Activated CD8-positive, alpha-beta memory T cell treated with anti-CD3 and anti-CD28 coated beads for 36 hours (primary cell): ENCODE data around the gene OGA. TPM values are rescaled to one million over a fixed set of nuclear protein-coding genes. Genes with fewer than 3 reads are reported as not detected.

ENCODE experiments used
- CTCF ChIA-PET: fragments of 350-600 bp; sonication (Branson Sonifier 250); formaldehyde crosslinking; loops from one replicate; lab custom pipeline; 2021; ENCODE audit warnings: antibody characterized with exemption; lab: Charles Lee
- POLR2A ChIA-PET: fragments of 350-600 bp; sonication (Branson Sonifier 250); formaldehyde crosslinking; loops from one replicate; lab custom pipeline; 2021; ENCODE audit warnings: antibody characterized with exemption; lab: Charles Lee
- total RNA-seq, 2 experiments: library from RNA; stranded (reverse); gene quantifications; one replicate each; pipeline ENCODE4 v1.2.3, GENCODE V29; 2021

Gene OGA
- total RNA-seq, 2 experiments from 2014 or later = 81.5 to 83.7 TPM

GRCh38 chr10:101772017-101772894 is 46.0 kb downstream of the OGA start:
- POLR2A ChIA-PET = no interaction called here
- CTCF ChIA-PET = interaction anchor here (0.6 to 2.8 kb wide), 2 partner anchors 9 to 34 kb away, joined by 3 to 12 read pairs; no protein-coding TSS in a partner anchor

GRCh38 chr10:101771380-101771779 is 46.9 kb downstream of the OGA start:
- ChIA-PET CTCF (interaction anchor here (2.8 kb wide), 1 partner anchor 9 kb away, joined by 12 read pairs; no protein-coding TSS in a partner anchor), POLR2A (no interaction called here)

GRCh38 chr10:101770331-101771215 is 47.7 kb downstream of the OGA start:
- ChIA-PET POLR2A (no interaction called here), CTCF (interaction anchor here (1.1 to 2.8 kb wide), 2 partner anchors 10 to 12 kb away, joined by 3 to 12 read pairs; no protein-coding TSS in a partner anchor)

- ChIA-PET POLR2A (no interaction called here), CTCF (interaction anchor here (0.7 to 2.6 kb wide), 3 partner anchors 11 to 1784 kb away, joined by 3 to 11 read pairs (median 4); no protein-coding TSS in a partner anchor)
These were observed 48.6 kb downstream of the OGA start for GRCh38 chr10:101769541-101770180.

GRCh38 chr10:101768791-101769170 is 49.5 kb downstream of the OGA start:
- ChIA-PET POLR2A (no interaction called here), CTCF (interaction anchor here (0.8 to 2.6 kb wide), 2 partner anchors 12 to 166 kb away, joined by 3 to 11 read pairs; no protein-coding TSS in a partner anchor)

GRCh38 chr10:101767966-101768790 is 50.1 kb downstream of the OGA start:
- CTCF ChIA-PET = interaction anchor here (0.8 to 2.6 kb wide), 2 partner anchors 13 to 165 kb away, joined by 3 to 11 read pairs; no protein-coding TSS in a partner anchor
- POLR2A ChIA-PET = no interaction called here

- ChIA-PET POLR2A (no interaction called here), CTCF (interaction anchor here (2.6 kb wide), 1 partner anchor 13 kb away, joined by 11 read pairs; no protein-coding TSS in a partner anchor)
These were observed 50.7 kb downstream of the OGA start for GRCh38 chr10:101767600-101767945.

GRCh38 chr10:101766753-101767599 is 51.3 kb downstream of the OGA start:
- ChIA-PET CTCF (interaction anchor here (2.6 kb wide), 1 partner anchor 14 kb away, joined by 11 read pairs; no protein-coding TSS in a partner anchor), POLR2A (no interaction called here)

- ChIA-PET CTCF (no interaction called here), POLR2A (no interaction called here)
These were observed 51.9 kb downstream of the OGA start for GRCh38 chr10:101766306-101766705.

GRCh38 chr10:101763141-101763846 is 55.0 kb downstream of the OGA start:
- POLR2A ChIA-PET = no interaction called here
- CTCF ChIA-PET = no interaction called here

- CTCF ChIA-PET = no interaction called here
- POLR2A ChIA-PET = no interaction called here
These were observed 55.5 kb downstream of the OGA start for GRCh38 chr10:101762736-101763135.

GRCh38 chr10:101761226-101761625 is 57.0 kb downstream of the OGA start:
- ChIA-PET CTCF (no interaction called here), POLR2A (no interaction called here)

- ChIA-PET CTCF (interaction anchor here (0.5 to 2.1 kb wide), 2 partner anchors 19 to 294 kb away, joined by 3 to 5 read pairs; no protein-coding TSS in a partner anchor), POLR2A (no interaction called here)
These were observed 57.7 kb downstream of the OGA start for GRCh38 chr10:101760510-101760909.

- POLR2A ChIA-PET = no interaction called here
- CTCF ChIA-PET = interaction anchor here (2.1 kb wide), 1 partner anchor 20 kb away, joined by 5 read pairs; no protein-coding TSS in a partner anchor
These were observed 58.7 kb downstream of the OGA start for GRCh38 chr10:101759309-101760247.

- POLR2A ChIA-PET = no interaction called here
- CTCF ChIA-PET = interaction anchor here (2.1 kb wide), 1 partner anchor 21 kb away, joined by 5 read pairs; no protein-coding TSS in a partner anchor
These were observed 59.4 kb downstream of the OGA start for GRCh38 chr10:101758858-101759257.

GRCh38 chr10:101752241-101752640 is 66.0 kb downstream of the OGA start:
- CTCF ChIA-PET = no interaction called here
- POLR2A ChIA-PET = no interaction called here
